Posterior cingulate gyrus (tissue), 11 donors: Measurements from ENCODE around the gene FRMPD2.
"Not testable (repeated sequence)": the region's sequence is repeated elsewhere in the genome, so short reads cannot be mapped to it uniquely, and the experiment has no call there.

Source experiments
- DNase-seq, 10 donors: peaks; one replicate each; pipeline versions ENCODE4 v3.0.0 to v3.0.0-alpha.2; 2020 to 2021; ENCODE audit warnings: mixed read lengths in 3 of 10
- intact Hi-C: fragments of 100-400 bp; cut with DNase I; formaldehyde crosslinking; loops from one replicate; pipeline ENCODE4 v1.15.1; 2023

Gene FRMPD2

DNA sequence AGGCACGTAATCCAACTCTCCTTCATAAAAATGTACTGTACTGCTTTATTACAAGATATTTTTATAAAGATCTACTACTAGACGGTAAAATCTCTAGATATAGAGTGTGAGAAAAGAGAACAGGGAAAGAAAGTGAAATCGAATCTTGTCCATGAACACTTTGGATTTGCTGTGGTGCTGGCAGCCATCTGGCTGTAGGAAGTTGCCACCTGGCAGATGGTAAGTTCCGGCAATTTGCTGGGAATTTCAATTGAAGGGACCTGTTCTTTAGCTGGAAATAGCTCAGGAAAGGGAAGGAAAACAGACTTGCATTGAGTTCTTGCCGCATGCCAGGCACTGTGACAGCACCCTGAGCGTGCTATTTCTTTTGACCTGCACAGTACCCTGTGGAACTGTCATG lies 114.3 kb downstream of the FRMPD2 start:
- intact Hi-C loops: not testable (repeated sequence)
- peak in 5 of 10 donors; percentile 14 to 89 (median 33) for DNase-seq

DNA sequence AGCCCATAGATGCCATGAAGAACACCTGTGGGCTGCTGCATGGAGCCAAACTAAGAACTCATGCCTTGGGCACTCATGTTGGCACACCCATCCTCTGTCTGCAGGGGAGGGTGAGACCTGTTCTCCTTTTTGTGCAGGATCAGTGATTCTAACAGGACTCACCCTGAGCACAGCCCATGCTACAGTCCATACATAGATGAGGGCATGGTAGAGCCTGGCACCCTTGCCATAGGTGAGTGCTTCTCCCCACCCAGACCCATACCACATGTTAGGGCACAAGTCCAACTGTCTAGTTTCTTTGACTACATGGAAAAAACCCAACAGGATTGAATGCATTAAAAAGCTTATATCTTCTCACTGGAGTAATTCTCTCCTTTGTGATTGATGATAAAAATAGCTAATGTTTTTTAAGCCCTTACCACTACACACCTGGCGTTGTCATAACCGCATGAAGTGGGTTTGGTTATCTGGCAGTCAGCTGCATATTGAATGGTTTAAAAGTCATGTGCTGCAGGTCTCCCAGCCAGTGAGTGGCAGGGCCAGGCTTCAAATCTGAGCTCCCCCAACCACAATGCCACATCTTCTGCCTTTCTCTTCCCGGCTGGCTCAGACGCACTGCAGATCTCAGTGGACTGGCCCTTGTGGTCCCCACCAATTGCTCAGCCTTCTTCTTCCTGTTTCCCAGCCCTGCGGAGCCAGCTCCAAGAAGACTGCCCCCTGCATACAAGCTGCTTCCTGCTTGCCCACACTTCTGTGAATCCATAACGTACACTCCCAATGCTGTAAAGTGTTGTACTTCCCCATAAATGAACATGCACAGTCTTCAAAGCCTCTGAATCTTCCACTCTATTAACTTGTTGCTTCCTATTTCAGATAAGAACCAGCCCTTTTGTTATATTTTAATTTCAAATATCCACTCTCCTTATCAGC lies 120.0 kb downstream of the FRMPD2 start:
- DNase-seq, intact Hi-C loops: not testable (repeated sequence)

- intact Hi-C loops, DNase-seq: not testable (repeated sequence)
Measured at GRCh38 chr10:48147643-48148042, 126.9 kb downstream of the FRMPD2 start.

DNA sequence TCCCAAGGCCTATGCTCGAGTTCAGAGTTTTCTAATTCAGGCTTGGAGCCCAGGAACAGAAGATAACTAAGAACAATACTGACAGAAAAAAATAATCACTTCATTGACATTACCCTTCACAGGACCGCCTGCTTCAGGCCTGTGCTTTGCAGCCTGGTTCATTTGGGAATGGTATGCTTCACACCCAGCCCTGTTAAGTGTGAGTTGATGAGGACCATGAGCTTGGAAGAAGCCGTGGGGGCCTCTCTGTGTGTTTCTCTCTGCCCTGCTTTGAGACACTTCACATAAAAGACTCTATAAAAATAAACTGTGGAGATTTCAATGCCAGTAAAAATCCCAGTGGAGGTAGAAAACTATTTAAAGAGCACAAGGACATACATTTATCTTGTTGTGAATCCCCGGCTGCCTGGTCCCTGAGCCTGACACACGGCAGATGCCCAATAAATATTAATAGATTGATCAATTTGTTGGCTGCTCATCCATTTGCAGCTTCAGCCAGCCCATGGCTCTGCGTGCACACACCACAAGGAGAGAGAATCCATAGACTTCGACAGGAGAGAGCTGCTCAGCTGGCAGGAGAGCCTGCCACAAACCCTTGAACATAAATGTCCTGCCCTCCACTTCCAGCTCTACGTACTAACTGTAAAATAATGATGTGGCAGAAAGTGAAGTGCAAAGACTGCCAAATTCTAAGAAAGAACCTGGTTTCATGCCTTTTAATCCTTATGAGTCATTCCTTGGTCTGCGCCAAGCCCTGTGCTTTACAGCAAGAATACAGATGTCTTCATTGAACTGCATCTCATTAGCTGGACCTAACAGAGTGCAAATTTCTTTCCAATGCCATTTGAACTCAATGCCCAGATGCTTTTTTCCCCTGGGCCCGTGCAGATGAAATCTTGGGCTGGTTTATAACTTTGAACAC lies 130.5 kb downstream of the FRMPD2 start:
- intact Hi-C loops, DNase-seq: not testable (repeated sequence)

DNA sequence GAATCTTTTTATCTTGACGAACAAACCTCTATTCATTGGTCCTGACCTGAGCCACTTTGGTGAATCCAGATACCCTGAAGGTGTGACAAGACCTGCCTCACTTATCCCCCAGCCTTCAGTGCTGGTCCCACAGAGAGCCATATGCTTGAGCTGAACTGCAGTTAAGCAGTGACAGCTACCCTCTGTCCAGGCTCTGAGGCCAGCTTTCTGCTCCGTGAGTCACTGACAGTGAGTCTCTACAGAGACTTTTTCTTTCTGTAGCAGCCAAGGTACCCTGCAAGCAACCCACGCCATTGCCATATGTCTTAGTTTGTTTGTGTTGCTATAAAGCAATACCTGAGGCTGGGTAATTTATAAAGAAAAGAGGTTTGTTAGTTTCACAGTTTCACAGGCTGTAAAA lies 133.5 kb downstream of the FRMPD2 start:
- intact Hi-C loops: not testable (repeated sequence)
- peak in 3 of 10 donors; percentile 7 to 76 (median 27) for DNase-seq

DNA sequence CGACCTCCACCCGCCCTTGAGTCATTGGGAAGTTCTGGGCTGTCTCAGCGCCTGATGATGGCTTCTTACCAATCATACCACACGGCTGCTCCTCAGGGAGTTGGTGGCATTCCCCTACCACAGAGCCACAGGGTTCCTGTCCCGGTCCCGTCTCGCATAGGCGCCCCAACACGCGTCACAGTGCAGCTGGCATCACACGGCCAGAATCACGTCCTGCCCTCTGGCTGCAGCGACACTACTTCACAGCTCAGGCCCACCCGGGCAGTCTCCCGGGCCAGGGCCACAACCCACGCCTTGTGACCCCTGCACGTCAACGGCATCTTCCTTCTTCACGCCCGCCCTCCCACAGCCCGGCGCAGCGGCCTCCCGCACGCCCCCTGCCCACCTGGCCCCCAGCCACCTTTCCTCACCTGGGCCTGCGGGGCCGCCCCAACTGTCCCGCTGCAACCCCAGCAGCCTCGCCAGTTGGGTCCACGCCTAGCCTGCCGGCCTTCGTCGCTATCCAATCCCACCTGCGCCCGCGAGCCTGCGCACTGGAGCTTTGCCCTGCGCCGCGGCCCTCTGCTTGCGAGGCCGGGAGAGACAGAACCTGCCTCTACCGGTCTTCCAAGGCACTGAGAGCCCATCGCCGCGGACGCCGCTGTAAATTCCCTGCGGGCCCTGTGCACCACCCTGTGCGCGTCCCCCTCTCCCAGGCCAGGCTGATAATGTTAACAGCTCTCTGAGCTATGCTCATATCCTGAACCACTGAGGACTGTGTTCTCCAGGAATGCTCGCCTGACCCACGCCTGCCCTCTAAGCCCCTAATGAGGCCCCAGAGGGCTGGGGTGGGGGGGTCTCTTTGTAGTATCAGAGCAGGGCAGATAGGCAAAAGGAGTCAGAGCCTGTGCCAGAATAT lies 134.3 kb downstream of the FRMPD2 start:
- intact Hi-C loops: not testable (repeated sequence)

GRCh38 chr10:48128954-48129353 lies 145.5 kb downstream of the FRMPD2 start:
- intact Hi-C loops: not testable (repeated sequence)

More for the DNA sequence above, 134.3 kb downstream of the FRMPD2 start:
- DNase-seq: peak in 1 of 10 donors; percentile 33

DNA sequence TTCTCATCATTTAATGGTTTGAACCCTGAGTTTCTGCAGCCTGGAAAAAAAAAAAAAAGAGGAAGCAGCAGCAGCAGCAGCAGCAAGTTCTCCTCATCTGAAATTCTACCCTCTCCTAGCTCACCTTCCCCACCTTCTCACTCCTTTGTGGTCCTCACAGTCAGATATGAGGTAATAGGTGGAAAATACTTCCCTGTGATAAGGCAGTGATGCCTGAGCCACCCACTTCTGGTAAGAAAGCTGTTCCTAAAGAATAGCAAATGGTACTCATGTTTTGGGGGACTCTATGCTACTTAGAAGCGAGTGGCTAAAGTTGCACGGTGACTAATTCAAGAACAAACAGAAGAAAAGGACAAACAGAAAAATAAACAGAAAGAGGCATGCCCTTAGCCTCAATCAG lies 148.2 kb downstream of the FRMPD2 start:
- intact Hi-C loops, DNase-seq: not testable (repeated sequence)

More at GRCh38 chr10:48128954-48129353, 145.5 kb downstream of the FRMPD2 start:
- not testable (repeated sequence) for DNase-seq

- DNase-seq, intact Hi-C loops: not testable (repeated sequence)
Measured at GRCh38 chr10:48125631-48126030, 148.9 kb downstream of the FRMPD2 start.

DNA sequence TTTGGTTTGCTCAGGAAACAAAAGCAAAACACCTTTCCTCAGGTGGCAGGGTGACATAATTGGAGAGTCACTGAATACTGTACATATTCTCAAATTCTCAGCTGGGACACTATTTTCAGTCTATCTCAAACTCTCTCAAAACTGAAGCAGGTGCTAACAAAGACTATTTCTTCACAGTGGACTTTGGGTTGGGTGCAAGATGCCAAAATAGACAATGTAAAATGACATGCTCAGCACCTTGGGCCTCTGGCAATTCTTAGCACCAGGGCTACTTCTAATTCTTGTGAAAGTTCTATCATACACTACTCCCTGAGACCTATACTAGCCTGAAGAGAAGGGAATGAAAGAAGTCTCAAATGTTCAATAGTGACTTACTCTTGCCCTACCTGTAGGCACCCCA lies 151.9 kb downstream of the FRMPD2 start:
- intact Hi-C loops, DNase-seq: not testable (repeated sequence)

- DNase-seq, intact Hi-C loops: not testable (repeated sequence)
Measured at GRCh38 chr10:48110277-48110676, 164.2 kb downstream of the FRMPD2 start.
